ENCODE results near the gene OR10W1. TPM values are rescaled to one million over a fixed set of nuclear protein-coding genes. Genes with fewer than 3 reads are reported as not detected.

Gene OR10W1
- total RNA-seq, 1 donor: not detected

Other genes starting within 250 kb of the OR10W1 start
- gene OR9Q1, start 244.4 kb downstream of the OR10W1 start, total RNA-seq: not detected
- not detected for gene OR6Q1, start 237.3 kb downstream of the OR10W1 start, total RNA-seq
- gene OR9I1, start 142.7 kb downstream of the OR10W1 start, total RNA-seq: not detected
- not detected for gene OR9Q2, start 79.2 kb downstream of the OR10W1 start, total RNA-seq
- not detected for gene OR1S2, start 64.1 kb downstream of the OR10W1 start, total RNA-seq
- not detected for gene OR1S1, start 55.5 kb downstream of the OR10W1 start, total RNA-seq
- gene OR10Q1, start 39.3 kb downstream of the OR10W1 start, total RNA-seq: not detected
- gene OR5B17, start 90.8 kb upstream of the OR10W1 start, total RNA-seq: not detected
- not detected for gene OR5B3, start 138.6 kb upstream of the OR10W1 start, total RNA-seq
- gene OR5B2, start 159.9 kb upstream of the OR10W1 start, total RNA-seq: 0.10 TPM
- gene OR5B12, start 174.0 kb upstream of the OR10W1 start, total RNA-seq: not detected
- gene OR5B21, start 239.8 kb upstream of the OR10W1 start, total RNA-seq: not detected